Ovary (tissue), 3 donors: ENCODE results near the gene FAM171A1.

Experiments used
- EP300 ChIP-seq: sonication (generic); formaldehyde crosslinking; IDR thresholded peaks from one replicate; pipeline ENCODE4 v1.6.1; 2017; ENCODE audit warnings: antibody characterized with exemption
- POLR2A ChIP-seq: fragments of 450-650 bp; IDR thresholded peaks from one replicate; pipeline ENCODE4 v1.6.1; 2017; ENCODE audit warnings: antibody characterized with exemption, mild to moderate bottlenecking, moderate library complexity
- TF ChIP-seq, protein P1 (sequence below), 3 donors: fragments of 450-650 bp in 2 of 3; fragments of 200-600 bp in 1 of 3; IDR thresholded peaks; one replicate each; pipeline versions ENCODE4 v1.5.1 to v1.8.0; 2016 to 2022; ENCODE audit warnings: antibody characterized with exemption in 3 of 3, mild to moderate bottlenecking in 1 of 3
- donor health status: DM: no; HTN: no; CAD: no.

DNA sequence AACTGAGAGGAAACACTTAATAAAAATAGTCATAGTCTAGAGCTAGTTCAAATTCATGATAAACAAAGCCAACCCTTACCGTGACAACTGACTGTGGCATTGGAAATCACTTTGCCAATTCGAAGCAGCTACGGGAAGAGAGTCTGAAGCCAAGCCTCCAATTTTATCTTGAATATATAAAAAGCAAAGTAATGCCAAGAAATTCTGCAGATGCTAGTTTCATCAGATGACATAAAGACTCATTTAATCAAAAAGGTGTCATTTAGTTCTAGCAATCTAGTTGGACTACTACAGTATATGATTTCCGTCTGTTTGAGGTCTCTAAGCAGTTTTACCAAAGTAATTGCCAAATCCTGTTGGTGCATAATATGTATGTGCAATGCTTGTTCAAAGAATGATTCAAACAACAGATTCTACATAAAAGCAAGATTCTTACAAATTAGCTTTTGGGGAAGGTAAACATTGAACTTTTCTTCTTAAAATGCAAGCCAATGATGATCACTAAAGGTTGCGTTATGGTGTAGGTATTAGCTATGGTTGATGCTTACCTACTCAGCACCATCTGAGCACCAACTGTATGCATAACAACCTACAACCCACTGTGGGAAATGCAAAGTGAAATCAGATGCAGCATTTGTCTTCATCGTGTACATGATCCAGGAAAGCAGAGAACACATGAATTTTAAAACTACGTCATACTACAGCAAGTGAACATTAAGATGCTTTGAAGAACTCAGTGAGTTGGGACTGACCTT, 2.8 kb downstream of the FAM171A1 start:
- TF ChIP-seq, protein P1, sequence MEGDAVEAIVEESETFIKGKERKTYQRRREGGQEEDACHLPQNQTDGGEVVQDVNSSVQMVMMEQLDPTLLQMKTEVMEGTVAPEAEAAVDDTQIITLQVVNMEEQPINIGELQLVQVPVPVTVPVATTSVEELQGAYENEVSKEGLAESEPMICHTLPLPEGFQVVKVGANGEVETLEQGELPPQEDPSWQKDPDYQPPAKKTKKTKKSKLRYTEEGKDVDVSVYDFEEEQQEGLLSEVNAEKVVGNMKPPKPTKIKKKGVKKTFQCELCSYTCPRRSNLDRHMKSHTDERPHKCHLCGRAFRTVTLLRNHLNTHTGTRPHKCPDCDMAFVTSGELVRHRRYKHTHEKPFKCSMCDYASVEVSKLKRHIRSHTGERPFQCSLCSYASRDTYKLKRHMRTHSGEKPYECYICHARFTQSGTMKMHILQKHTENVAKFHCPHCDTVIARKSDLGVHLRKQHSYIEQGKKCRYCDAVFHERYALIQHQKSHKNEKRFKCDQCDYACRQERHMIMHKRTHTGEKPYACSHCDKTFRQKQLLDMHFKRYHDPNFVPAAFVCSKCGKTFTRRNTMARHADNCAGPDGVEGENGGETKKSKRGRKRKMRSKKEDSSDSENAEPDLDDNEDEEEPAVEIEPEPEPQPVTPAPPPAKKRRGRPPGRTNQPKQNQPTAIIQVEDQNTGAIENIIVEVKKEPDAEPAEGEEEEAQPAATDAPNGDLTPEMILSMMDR (IDR thresholded peaks at IDR 0.05), result no peak
- TF ChIP-seq EP300 (no peak), POLR2A (no peak)
